IPS DF 4.7 (cell line): ENCODE results near the gene RGS18.
"Not testable (repeated sequence)": the region's sequence is repeated elsewhere in the genome, so short reads cannot be mapped to it uniquely, and the experiment has no call there.

Experiments used
- DNase-seq: peaks from one replicate; pipeline ENCODE4 v3.0.0-alpha.2; 2013; ENCODE audit warnings: low spot score; ENCODE audit errors: extremely low read depth

RGS18 gene

DNA sequence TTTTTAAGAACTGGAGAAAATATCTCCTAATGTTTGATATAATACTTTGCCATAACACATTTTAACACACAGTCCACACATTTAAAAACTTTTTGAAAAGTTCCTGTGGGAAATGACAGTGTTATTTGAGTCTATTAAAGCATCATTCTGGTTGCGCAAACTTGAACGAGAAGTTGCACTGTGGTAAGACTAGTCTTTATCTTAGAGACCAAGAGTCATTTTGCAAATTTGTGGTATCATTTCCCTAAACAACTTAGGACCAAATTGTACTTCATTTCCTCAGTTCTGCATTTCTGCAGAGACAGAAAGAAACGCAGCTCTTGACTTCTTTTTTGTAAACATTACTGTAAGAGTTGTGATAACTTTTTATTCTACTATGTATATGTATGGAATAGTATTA, at the start of gene RGS18:
TSS of gene RGS18 (plus strand) at position 282 of the 400 bp plus-strand sequence. CDS start 176 bp downstream, outside the sequence.
- no peak for DNase-seq

GRCh38 chr1:192109576-192109975, 48.7 kb upstream of the RGS18 start:
- DNase-seq = no peak

GRCh38 chr1:192115000-192115399, 43.3 kb upstream of the RGS18 start:
- DNase-seq = no peak

DNA sequence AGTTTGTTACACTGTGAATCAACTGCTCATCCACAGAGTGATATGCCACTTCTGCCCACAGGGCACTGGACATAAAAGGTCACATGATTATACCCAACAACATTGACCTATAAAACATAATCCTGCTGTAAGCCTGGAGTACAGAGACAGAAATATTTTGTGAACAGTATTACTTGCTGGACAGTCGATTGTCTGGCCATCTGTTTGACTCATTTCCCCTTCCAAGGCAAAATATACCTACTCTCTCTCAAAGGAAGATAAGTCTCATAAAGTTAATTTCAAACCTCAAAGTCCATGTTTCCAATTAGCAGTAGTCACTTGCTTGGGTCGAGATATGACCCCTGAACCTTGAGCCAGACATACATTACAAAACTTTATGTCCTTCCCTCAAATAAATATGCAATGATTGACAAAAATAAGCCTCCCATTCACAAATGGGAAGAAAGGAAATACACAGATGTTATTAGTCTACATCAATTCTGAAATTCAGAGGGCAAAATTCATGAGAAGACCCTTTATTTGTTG, 39.3 kb upstream of the RGS18 start:
- DNase-seq = no peak

- no peak for DNase-seq
These were observed 38.6 kb upstream of the RGS18 start for GRCh38 chr1:192119701-192120100.

GRCh38 chr1:192122668-192123067, 35.6 kb upstream of the RGS18 start:
- no peak for DNase-seq

- DNase-seq = no peak
These were observed 35.0 kb upstream of the RGS18 start for GRCh38 chr1:192123212-192123611.

DNA sequence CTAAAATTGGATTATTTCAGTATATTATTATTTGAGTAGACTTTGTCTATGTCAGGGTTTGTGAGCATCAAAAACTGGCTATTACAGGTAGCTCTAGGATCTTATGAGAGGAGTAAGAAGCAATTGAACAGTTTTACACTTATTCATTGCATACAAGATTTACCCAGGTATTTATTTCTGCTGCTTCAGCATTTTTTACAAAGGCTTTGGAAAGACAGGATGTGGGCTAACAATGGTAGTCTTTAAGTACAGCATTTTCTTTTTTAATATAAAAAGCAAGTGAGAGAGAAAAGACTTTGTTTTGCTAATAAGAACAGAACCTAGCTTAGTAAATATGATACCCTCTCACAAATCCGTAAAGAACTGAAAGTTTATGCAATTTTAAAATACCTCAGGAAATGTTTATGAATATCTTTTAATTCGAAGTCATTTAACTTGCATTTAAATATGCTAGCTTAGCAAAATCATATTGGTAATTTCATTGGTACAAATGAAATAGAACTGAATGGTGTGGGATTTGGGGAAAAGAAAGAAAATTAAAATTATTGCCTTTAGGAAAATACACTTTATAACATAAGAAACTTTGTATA, 32.1 kb upstream of the RGS18 start:
- no peak for DNase-seq

GRCh38 chr1:192130175-192130574, 28.1 kb upstream of the RGS18 start:
- DNase-seq = no peak

- DNase-seq = not testable (repeated sequence)
These were observed 27.4 kb upstream of the RGS18 start for GRCh38 chr1:192130865-192131264.

DNA sequence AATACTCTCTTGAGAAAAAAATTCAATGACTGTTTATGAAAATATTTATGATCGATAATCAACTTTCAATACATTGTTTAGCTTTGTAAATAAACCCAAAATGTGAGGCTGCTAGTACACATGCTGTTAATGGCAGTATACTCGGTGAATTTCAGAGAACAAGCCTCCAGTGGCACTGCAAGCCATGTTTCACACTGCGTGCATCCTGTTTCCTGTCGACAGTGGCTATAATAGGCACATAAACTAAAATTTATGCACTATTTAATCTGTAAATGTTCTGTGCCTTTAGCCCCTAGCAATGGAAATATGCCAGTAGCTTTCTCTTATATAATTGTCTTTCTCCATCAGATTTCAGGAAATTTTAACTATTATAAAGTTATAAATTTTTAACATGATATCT, 26.3 kb upstream of the RGS18 start:
- no peak for DNase-seq

DNA sequence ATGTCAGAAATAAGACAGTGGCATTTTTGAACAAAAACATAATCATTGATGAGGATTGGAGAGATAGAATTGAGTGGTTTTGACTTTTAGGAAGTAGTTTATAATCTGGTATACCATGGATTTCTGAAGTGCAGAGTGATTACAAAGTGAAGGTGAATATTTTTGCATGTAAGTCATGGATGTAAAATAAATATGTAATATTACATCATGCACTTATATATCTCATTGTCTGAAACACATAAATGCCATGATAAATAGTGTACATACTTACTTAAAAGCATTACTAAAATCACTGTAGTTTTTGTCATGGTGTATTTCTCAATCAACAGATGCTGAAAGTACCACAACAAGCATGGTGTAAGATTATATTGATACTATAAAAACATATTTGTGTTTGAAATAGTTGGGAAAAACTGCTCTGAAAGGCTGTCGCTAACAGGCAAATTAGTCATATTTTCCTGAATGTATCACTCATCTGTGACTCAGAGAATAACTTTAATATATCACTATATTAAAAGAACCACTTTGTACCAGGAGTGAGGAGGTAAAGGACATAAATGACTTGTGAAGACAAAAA, 24.8 kb upstream of the RGS18 start:
- no peak for DNase-seq

DNA sequence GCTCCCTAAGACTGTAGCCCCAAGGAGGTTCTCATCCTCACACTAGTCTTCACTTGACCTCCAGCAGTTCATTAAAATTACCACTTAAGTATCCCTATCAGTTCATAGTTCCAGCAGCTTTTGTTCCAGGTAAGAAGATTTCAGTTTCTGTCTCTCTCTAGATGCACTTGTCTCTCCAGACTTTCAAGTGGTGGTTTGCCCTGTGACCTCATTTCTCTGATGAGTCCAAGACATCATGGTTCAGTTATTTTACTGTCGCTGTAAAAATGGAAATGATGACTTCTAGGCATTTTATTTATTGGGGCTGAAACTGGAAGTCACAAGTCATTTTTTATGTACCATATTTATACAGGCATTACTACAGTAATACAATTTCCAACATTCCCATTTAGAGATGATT, 17.9 kb upstream of the RGS18 start:
- DNase-seq = no peak

GRCh38 chr1:192147221-192147620, 11.0 kb upstream of the RGS18 start:
- no peak for DNase-seq

- DNase-seq = no peak
These were observed 10.6 kb upstream of the RGS18 start for GRCh38 chr1:192147696-192148095.

GRCh38 chr1:192151176-192151575, 7.1 kb upstream of the RGS18 start:
- no peak for DNase-seq

GRCh38 chr1:192153276-192153675, 5.0 kb upstream of the RGS18 start:
- no peak for DNase-seq

GRCh38 chr1:192157067-192157466, 1.2 kb upstream of the RGS18 start:
- no peak for DNase-seq

GRCh38 chr1:192159014-192159413, 752 bp downstream of the RGS18 start:
- DNase-seq = no peak

- DNase-seq = no peak
These were observed 1.5 kb downstream of the RGS18 start for GRCh38 chr1:192159781-192160180.

DNA sequence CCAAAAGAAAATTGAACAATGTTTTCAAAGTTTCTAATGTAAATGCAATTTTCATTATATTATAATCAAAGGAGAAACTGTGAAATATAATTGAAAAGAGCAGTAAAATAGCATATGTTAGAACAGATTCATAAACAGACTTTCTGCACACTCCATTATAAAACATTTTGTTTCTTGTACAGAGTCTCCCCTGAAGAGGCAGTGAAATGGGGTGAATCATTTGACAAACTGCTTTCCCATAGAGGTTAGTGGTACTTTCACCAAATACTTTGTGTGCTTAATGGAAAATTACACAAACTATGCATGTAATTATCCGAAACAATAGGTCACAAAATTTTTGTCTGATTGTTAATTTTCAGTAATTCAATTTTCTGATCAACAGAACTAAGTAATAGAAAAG, 1.9 kb downstream of the RGS18 start:
- DNase-seq = no peak

DNA sequence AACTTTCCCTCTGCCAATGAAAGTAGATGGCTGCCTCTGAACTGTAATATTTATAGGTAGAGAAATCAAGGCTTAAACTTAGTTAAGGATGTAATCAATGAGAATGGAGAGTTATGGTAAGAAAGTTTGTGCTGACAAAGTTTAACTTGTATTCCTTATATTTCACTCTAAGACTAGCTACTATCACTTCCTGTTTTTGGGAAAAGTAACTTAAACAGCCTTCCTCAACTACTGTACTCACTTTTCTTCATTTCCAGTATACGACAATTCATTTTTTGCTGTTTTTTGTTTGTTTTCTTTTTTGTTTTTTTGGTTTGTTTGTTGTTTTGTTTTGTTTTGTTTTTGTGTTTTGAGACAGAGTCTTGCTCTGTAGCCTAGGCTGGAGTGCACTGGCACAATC, 3.7 kb downstream of the RGS18 start:
- no peak for DNase-seq

GRCh38 chr1:192162376-192162775, 4.1 kb downstream of the RGS18 start:
- DNase-seq = no peak
